ENCODE measurements around the gene SWT1.

The SWT1 gene

DNA sequence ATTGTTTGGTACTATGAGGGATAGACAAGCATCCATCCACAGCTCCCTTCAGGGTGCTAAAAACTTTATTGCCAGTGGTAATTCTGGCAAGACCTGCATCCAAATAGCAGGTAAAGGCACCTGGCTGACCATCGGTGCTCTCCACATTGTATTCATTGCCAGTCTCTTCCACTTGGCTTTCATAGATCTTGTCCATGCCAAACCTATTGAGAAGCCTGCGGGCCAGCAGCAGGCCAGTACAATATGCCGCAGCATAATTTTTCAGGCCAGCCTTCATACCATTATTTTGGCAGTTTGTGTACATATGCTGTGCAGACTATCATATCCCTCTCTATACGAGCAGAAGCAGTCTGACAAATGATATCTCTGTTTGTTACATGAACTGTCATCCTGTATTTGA is 70.2 kb downstream of the SWT1 start:
- TF ChIP-seq, protein P1, sequence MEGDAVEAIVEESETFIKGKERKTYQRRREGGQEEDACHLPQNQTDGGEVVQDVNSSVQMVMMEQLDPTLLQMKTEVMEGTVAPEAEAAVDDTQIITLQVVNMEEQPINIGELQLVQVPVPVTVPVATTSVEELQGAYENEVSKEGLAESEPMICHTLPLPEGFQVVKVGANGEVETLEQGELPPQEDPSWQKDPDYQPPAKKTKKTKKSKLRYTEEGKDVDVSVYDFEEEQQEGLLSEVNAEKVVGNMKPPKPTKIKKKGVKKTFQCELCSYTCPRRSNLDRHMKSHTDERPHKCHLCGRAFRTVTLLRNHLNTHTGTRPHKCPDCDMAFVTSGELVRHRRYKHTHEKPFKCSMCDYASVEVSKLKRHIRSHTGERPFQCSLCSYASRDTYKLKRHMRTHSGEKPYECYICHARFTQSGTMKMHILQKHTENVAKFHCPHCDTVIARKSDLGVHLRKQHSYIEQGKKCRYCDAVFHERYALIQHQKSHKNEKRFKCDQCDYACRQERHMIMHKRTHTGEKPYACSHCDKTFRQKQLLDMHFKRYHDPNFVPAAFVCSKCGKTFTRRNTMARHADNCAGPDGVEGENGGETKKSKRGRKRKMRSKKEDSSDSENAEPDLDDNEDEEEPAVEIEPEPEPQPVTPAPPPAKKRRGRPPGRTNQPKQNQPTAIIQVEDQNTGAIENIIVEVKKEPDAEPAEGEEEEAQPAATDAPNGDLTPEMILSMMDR (IDR thresholded peaks at IDR 0.05): no peak

DNA sequence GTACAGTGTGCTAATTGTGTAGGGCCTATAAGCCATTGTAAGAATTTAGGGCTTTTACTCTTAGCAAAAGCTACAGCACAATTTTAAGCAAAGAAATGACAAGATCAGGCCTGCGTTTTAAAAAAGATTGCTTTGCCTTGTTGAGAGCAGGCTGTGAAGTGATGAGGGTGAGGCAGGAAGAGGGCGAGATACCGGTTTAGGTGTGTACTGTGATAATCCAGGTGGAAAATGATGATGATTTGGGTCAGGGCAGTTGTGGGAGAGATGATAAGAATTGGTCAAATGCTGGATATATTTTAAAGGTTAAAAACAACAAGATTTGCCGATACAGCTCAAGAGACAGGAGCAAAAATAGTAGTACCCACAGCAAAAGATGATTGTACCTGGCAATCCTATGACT is 72.0 kb downstream of the SWT1 start:
- TF ChIP-seq, protein P1 (IDR thresholded peaks at IDR 0.05): no peak

DNA sequence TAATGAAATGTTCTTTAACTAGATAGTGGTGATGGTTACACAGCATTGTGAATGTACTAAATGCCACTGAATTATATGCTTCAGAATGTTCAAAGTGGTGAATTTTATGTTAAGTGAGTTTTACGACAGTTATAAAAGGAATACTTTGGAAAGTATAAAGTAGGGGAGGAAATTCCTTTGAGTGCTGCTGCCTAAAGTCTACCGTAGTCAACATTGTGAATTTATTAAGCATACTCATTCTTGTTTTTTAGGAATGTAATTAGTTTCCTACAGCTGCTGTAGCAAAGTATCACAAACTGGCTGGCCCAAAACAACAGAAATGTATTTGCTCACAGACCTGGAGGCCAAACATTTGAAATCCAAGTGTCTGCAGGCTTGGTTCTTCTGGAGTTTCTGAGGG is 73.0 kb downstream of the SWT1 start:
- TF ChIP-seq, protein P1 (IDR thresholded peaks at IDR 0.05): no peak

DNA sequence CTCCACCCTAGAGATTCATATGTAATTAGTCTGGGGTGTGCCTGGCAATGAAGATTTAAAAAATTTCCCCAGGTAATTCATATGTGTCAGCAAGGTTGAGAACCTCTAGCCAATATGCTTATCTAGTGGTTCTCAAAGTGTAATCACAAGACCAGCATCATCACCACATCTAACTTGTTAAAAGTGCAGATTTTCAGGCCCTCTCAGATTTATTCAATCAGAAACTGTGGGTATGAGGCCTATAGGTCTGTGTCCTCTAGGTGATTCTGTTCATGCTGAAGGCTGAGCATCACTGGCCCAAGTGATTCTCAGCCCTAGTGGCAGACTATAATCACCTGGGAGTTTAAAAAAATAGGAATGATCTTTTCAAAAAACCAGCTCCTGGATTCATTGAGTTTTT is 75.9 kb downstream of the SWT1 start:
- TF ChIP-seq, protein P1 (IDR thresholded peaks at IDR 0.05): no peak

DNA sequence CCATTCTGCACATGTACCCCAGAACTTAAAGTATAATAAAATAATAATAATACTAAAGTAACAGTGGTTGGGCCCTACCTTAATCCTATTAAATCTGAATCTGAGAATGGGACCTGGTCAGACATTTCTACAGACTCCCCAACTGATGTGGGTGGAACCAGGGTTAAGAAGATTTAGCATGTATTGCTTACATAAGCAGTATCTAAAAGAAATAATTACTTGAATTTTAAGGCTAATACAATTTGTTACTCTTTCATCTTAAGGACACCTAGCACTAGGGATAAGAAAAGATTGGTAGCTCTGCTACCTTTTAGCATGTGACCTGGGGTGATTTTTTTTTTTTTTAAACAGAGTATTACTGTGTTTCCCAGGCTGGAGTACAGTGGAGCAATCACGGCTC is 80.7 kb downstream of the SWT1 start:
- TF ChIP-seq, protein P1 (IDR thresholded peaks at IDR 0.05): no peak

DNA sequence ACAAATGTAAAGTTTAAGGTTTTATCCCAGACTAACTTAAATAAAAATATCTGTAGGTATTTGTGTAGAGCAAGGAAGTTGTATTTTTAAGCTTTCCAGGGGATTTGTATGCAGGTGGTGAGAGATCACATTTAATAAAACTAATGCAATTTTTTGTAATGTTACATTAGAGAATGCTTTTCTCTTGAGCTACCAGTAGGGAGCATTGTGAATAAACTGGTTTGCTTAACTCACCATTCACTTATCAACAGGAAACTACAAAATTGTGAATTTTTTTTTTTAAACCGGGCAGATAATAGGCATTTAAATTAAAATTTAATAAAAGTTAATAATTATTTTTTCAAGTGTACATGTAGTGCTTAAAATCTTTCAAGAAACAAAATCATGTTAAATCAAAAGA is 81.5 kb downstream of the SWT1 start:
- TF ChIP-seq, protein P1 (IDR thresholded peaks at IDR 0.05): peak; percentile 53

DNA sequence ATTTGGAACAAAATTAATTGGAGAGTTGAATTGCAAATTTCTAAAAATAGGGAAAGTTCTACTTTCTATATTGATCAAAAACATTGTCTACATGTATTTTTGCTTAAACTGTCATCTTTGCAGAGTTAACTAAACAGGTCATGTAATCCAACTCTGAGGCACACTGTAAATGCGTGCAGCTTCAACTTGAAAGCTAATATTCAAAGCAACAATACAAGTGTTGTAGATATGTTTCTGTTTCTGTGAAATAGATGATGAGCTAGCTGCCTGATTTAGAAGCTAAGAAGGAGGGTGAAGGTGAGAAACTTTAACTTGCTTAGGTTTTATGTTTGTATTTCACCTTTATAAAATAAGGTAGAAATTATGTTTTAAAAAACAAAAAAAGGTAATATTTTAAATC is 82.9 kb downstream of the SWT1 start:
- TF ChIP-seq, protein P1 (IDR thresholded peaks at IDR 0.05): no peak

DNA sequence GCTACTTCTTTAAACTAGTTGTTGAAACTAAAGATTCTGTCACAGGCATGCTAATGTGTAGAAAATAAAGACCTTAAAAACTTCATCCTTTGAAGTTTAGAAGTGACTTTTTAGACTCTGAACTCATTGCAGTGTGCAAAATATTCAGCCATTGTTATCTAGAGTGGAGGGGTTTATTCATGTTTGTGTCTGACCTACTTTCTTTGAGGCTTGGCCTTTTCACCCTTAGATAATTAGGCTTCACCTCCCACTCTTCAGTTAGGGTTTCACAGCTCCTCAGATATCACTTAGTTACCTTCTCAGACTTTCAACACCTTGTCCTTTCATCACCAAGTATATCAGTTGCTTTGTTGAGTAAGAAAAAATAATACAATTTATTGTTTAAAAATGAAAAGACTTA is 84.2 kb downstream of the SWT1 start:
- TF ChIP-seq, protein P1 (IDR thresholded peaks at IDR 0.05): no peak
